GM23338 (cell line): ENCODE measurements around the gene ARMC9.

ENCODE experiments used
- EZH2phosphoT487 ChIP-seq: fragments of 200-600 bp; sonication (generic); IDR thresholded peaks from one replicate; pipeline ENCODE4 v1.8.1; 2018; ENCODE audit warnings: antibody characterized with exemption; ENCODE audit not compliant: unreplicated experiment
- POLR2AphosphoS5 ChIP-seq: IDR thresholded peaks from 2 replicates; pipeline ENCODE4 v1.6.1; 2016; ENCODE audit warnings: antibody characterized with exemption, low read depth
- TF ChIP-seq, protein P1 (sequence below), 2 experiments: fragments of 200-600 bp in 1 of 2; sonication (generic) in 1 of 2; conservative IDR thresholded peaks; 2 replicates each; pipeline versions ENCODE4 v1.5.1 to v1.6.1; 2016 to 2017; ENCODE audit warnings: antibody characterized with exemption in 2 of 2, low read depth in 2 of 2, mild to moderate bottlenecking in 2 of 2, moderate library complexity in 1 of 2

GRCh38 chr2:231160701-231161100 is 37.7 kb upstream of the ARMC9 start:
- TF ChIP-seq, protein P1, sequence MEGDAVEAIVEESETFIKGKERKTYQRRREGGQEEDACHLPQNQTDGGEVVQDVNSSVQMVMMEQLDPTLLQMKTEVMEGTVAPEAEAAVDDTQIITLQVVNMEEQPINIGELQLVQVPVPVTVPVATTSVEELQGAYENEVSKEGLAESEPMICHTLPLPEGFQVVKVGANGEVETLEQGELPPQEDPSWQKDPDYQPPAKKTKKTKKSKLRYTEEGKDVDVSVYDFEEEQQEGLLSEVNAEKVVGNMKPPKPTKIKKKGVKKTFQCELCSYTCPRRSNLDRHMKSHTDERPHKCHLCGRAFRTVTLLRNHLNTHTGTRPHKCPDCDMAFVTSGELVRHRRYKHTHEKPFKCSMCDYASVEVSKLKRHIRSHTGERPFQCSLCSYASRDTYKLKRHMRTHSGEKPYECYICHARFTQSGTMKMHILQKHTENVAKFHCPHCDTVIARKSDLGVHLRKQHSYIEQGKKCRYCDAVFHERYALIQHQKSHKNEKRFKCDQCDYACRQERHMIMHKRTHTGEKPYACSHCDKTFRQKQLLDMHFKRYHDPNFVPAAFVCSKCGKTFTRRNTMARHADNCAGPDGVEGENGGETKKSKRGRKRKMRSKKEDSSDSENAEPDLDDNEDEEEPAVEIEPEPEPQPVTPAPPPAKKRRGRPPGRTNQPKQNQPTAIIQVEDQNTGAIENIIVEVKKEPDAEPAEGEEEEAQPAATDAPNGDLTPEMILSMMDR (conservative IDR thresholded peaks at IDR 0.05; ENCODE audit: low read depth in 2 of 2): no peak
- no peak for TF ChIP-seq EZH2phosphoT487
- TF ChIP-seq POLR2AphosphoS5: no peak
